Activated naive CD8-positive, alpha-beta T cell (primary cell): ENCODE results near the gene CEACAM16.

Source experiments
- H3K27ac Mint-ChIP-seq: one replicate; pipeline ENCODE4 v1.8.0; 2021; ENCODE audit warnings: mixed read lengths
- H3K27me3 Mint-ChIP-seq: one replicate; pipeline ENCODE4 v1.8.0; 2021; ENCODE audit warnings: mixed read lengths
- H3K36me3 Mint-ChIP-seq: one replicate; pipeline ENCODE4 v1.8.0; 2021; ENCODE audit warnings: mixed read lengths
- H3K4me1 Mint-ChIP-seq: one replicate; pipeline ENCODE4 v1.8.0; 2021; ENCODE audit warnings: low read depth, mixed read lengths
- H3K4me3 Mint-ChIP-seq: one replicate; pipeline ENCODE4 v1.8.0; 2021; ENCODE audit warnings: mild to moderate bottlenecking, mixed read lengths
- H3K9me3 Mint-ChIP-seq: one replicate; pipeline ENCODE4 v1.8.0; 2021; ENCODE audit warnings: low read depth, mixed read lengths

The CEACAM16 gene

GRCh38 chr19:44722131-44723121, 23.5 kb downstream of the CEACAM16 start:
- Mint-ChIP-seq H3K4me3 (peak overlapping the region; percentile 49), H3K27me3 (no peaks in the 10 kb centered on the region), H3K36me3 (no peaks in the 10 kb centered on the region), H3K4me1 (peaks cover 22% of the 10 kb centered on the region), H3K9me3 (no peaks in the 10 kb centered on the region), H3K27ac (no peak overlapping the region)

- Mint-ChIP-seq H3K27me3 (no peaks in the 10 kb centered on the region), H3K4me1 (peaks cover 26% of the 10 kb centered on the region), H3K36me3 (no peaks in the 10 kb centered on the region), H3K27ac (no peak overlapping the region), H3K4me3 (no peak overlapping the region), H3K9me3 (no peaks in the 10 kb centered on the region)
Observed at GRCh38 chr19:44723299-44723951, 24.5 kb downstream of the CEACAM16 start.

GRCh38 chr19:44723952-44724319, 25.0 kb downstream of the CEACAM16 start:
- Mint-ChIP-seq H3K36me3 (no peaks in the 10 kb centered on the region), H3K9me3 (no peaks in the 10 kb centered on the region), H3K4me3 (no peak overlapping the region), H3K27ac (no peak overlapping the region), H3K27me3 (no peaks in the 10 kb centered on the region), H3K4me1 (peaks cover 26% of the 10 kb centered on the region)

- peaks cover 26% of the 10 kb centered on the region for H3K4me1 Mint-ChIP-seq
- no peaks in the 10 kb centered on the region for H3K9me3 Mint-ChIP-seq
- no peaks in the 10 kb centered on the region for H3K36me3 Mint-ChIP-seq
- no peak overlapping the region for H3K27ac Mint-ChIP-seq
- H3K27me3 Mint-ChIP-seq, result no peaks in the 10 kb centered on the region
- H3K4me3 Mint-ChIP-seq, result no peak overlapping the region
Observed at GRCh38 chr19:44725251-44725650, 26.3 kb downstream of the CEACAM16 start.

GRCh38 chr19:44725684-44726083, 26.7 kb downstream of the CEACAM16 start:
- H3K27ac Mint-ChIP-seq, result no peak overlapping the region
- H3K36me3 Mint-ChIP-seq, result no peaks in the 10 kb centered on the region
- peaks cover 26% of the 10 kb centered on the region for H3K4me1 Mint-ChIP-seq

GRCh38 chr19:44726465-44726864, 27.5 kb downstream of the CEACAM16 start:
- H3K27me3 Mint-ChIP-seq, result no peaks in the 10 kb centered on the region
- H3K36me3 Mint-ChIP-seq, result no peaks in the 10 kb centered on the region
- no peaks in the 10 kb centered on the region for H3K9me3 Mint-ChIP-seq
- H3K4me1 Mint-ChIP-seq, result peaks cover 26% of the 10 kb centered on the region
- H3K27ac Mint-ChIP-seq, result no peak overlapping the region
- H3K4me3 Mint-ChIP-seq, result no peak overlapping the region

More at GRCh38 chr19:44725684-44726083, 26.7 kb downstream of the CEACAM16 start:
- Mint-ChIP-seq H3K27me3 (no peaks in the 10 kb centered on the region), H3K4me3 (no peak overlapping the region), H3K9me3 (no peaks in the 10 kb centered on the region)

GRCh38 chr19:44728178-44728577, 29.2 kb downstream of the CEACAM16 start:
- no peaks in the 10 kb centered on the region for H3K9me3 Mint-ChIP-seq
- no peaks in the 10 kb centered on the region for H3K36me3 Mint-ChIP-seq
- no peaks in the 10 kb centered on the region for H3K27me3 Mint-ChIP-seq
- H3K4me1 Mint-ChIP-seq, result peaks cover 16% of the 10 kb centered on the region
- H3K4me3 Mint-ChIP-seq, result no peak overlapping the region
- no peak overlapping the region for H3K27ac Mint-ChIP-seq

- Mint-ChIP-seq H3K27ac (no peak overlapping the region), H3K9me3 (no peaks in the 10 kb centered on the region)
Observed at GRCh38 chr19:44729516-44730033, 30.6 kb downstream of the CEACAM16 start.

GRCh38 chr19:44731081-44731480, 32.1 kb downstream of the CEACAM16 start:
- no peaks in the 10 kb centered on the region for H3K9me3 Mint-ChIP-seq
- H3K27me3 Mint-ChIP-seq, result no peaks in the 10 kb centered on the region
- no peak overlapping the region for H3K27ac Mint-ChIP-seq
- H3K4me3 Mint-ChIP-seq, result no peak overlapping the region
- H3K4me1 Mint-ChIP-seq, result peaks cover 3% of the 10 kb centered on the region
- no peaks in the 10 kb centered on the region for H3K36me3 Mint-ChIP-seq

More at GRCh38 chr19:44729516-44730033, 30.6 kb downstream of the CEACAM16 start:
- Mint-ChIP-seq H3K4me3 (no peak overlapping the region), H3K27me3 (no peaks in the 10 kb centered on the region), H3K36me3 (no peaks in the 10 kb centered on the region), H3K4me1 (peaks cover 3% of the 10 kb centered on the region)

GRCh38 chr19:44731622-44732021, 32.7 kb downstream of the CEACAM16 start:
- no peaks in the 10 kb centered on the region for H3K9me3 Mint-ChIP-seq
- H3K27me3 Mint-ChIP-seq, result no peaks in the 10 kb centered on the region
- no peak overlapping the region for H3K4me3 Mint-ChIP-seq
- H3K4me1 Mint-ChIP-seq, result peaks cover 3% of the 10 kb centered on the region
- H3K27ac Mint-ChIP-seq, result no peak overlapping the region
- no peaks in the 10 kb centered on the region for H3K36me3 Mint-ChIP-seq

GRCh38 chr19:44732235-44733014, 33.5 kb downstream of the CEACAM16 start:
- no peak overlapping the region for H3K27ac Mint-ChIP-seq
- peaks cover 3% of the 10 kb centered on the region for H3K4me1 Mint-ChIP-seq
- H3K4me3 Mint-ChIP-seq, result no peak overlapping the region
- H3K36me3 Mint-ChIP-seq, result no peaks in the 10 kb centered on the region
- no peaks in the 10 kb centered on the region for H3K27me3 Mint-ChIP-seq
- H3K9me3 Mint-ChIP-seq, result no peaks in the 10 kb centered on the region

- Mint-ChIP-seq H3K27me3 (no peaks in the 10 kb centered on the region), H3K4me3 (no peak overlapping the region)
Observed at GRCh38 chr19:44734357-44734756, 35.4 kb downstream of the CEACAM16 start.

GRCh38 chr19:44735011-44735410, 36.1 kb downstream of the CEACAM16 start:
- Mint-ChIP-seq H3K4me1 (no peaks in the 10 kb centered on the region), H3K27ac (no peak overlapping the region), H3K9me3 (no peaks in the 10 kb centered on the region), H3K27me3 (no peaks in the 10 kb centered on the region), H3K36me3 (no peaks in the 10 kb centered on the region), H3K4me3 (no peak overlapping the region)

More at GRCh38 chr19:44734357-44734756, 35.4 kb downstream of the CEACAM16 start:
- Mint-ChIP-seq H3K27ac (no peak overlapping the region), H3K36me3 (no peaks in the 10 kb centered on the region), H3K9me3 (no peaks in the 10 kb centered on the region), H3K4me1 (no peaks in the 10 kb centered on the region)

GRCh38 chr19:44737238-44738071, 38.5 kb downstream of the CEACAM16 start:
- no peak overlapping the region for H3K27ac Mint-ChIP-seq

More at GRCh38 chr19:44737238-44738071, 38.5 kb downstream of the CEACAM16 start:
- H3K27me3 Mint-ChIP-seq, result no peaks in the 10 kb centered on the region
- H3K4me3 Mint-ChIP-seq, result no peak overlapping the region
- H3K9me3 Mint-ChIP-seq, result no peaks in the 10 kb centered on the region
- H3K36me3 Mint-ChIP-seq, result no peaks in the 10 kb centered on the region
- no peaks in the 10 kb centered on the region for H3K4me1 Mint-ChIP-seq
